GM10266 (cell line): ENCODE results near the gene EFR3B.

Source experiments
- DNase-seq: peaks from one replicate; pipeline ENCODE4 v3.0.0; 2012; ENCODE audit errors: extremely low spot score
- TF ChIP-seq, protein P1 (sequence below): IDR thresholded peaks from 2 replicates; pipeline ENCODE4 v1.5.1; 2012; ENCODE audit warnings: mild to moderate bottlenecking, low read depth; ENCODE audit not compliant: control insufficient read depth, insufficient read depth; ENCODE audit errors: missing control alignments

Gene EFR3B

DNA sequence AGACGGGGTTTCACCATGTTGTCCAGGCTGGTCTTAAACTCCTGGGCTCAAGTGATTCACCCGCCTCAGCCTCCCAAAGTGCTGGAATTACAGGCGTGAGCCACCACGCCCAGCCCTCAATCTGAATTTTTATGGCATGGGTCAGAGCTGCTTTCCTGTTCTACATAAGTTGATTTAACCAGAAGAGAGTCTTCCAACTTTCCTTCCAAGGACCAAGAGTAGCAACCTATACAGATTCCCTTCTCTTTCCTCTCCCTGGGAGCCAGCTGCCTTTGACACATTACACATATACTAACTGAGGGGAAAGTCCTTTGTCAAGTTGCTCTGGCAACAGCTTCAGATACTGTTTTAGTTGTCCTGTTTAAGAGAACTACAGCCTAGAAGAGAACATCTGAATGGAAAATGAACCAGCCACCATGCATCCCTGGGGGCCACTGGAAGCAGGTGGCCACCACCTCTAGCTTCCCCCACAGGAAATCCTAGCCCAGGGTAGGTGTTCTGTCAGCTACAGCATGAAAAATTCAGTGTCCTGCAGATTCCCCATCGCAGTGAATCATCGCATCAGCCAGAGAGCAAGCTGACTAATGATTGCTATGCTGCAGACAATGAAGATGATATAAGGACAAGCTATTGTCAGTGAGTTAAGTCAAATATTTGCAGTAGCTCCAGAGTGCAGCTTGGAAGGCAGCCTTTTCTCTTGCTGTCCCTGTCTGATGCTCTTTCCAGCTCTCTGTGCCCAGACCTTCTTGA is 63.6 kb downstream of the EFR3B start:
- no peak for DNase-seq
- TF ChIP-seq, protein P1, sequence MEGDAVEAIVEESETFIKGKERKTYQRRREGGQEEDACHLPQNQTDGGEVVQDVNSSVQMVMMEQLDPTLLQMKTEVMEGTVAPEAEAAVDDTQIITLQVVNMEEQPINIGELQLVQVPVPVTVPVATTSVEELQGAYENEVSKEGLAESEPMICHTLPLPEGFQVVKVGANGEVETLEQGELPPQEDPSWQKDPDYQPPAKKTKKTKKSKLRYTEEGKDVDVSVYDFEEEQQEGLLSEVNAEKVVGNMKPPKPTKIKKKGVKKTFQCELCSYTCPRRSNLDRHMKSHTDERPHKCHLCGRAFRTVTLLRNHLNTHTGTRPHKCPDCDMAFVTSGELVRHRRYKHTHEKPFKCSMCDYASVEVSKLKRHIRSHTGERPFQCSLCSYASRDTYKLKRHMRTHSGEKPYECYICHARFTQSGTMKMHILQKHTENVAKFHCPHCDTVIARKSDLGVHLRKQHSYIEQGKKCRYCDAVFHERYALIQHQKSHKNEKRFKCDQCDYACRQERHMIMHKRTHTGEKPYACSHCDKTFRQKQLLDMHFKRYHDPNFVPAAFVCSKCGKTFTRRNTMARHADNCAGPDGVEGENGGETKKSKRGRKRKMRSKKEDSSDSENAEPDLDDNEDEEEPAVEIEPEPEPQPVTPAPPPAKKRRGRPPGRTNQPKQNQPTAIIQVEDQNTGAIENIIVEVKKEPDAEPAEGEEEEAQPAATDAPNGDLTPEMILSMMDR = no peak

DNA sequence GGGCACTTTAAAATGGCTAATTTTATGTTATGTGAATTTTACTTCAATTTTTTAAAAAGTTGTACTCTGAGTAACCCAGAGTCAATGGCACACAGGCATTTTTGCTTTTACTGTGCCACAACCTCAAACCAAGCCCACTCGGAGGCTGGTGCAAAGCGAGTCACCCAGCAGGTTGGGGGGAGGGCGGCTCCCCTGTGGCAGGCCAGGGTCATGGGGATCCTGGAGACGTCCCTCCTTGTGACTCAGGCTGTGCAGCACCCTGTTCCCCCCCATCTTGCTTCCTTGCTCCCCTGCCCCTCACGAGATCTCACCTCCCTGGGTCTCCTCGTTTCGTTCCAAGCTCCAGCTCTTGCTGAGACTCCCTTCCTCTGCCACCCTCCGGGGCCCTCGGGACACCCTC is 67.9 kb downstream of the EFR3B start:
- DNase-seq = no peak
- TF ChIP-seq, protein P1 = no peak

DNA sequence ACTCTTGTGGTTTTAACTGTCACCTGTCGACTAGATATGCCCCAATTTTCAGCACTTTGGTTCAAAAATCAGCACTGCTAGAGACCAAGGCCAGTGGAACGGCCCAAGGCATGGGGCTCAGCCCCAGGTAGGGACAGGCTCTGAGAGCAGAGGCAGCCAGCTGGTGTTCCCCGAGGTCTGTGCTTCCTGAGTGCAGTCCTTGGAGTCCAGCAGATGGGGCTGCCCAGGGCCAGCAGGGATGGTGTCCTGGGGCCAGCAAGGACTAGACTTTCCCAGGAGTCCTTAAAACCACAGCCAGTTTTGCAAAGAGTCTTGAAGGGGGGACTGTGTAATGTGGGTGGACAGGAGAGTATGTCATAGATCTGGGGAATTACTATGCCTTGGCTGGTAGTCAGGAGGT is 70.2 kb downstream of the EFR3B start:
- TF ChIP-seq, protein P1 = no peak

DNA sequence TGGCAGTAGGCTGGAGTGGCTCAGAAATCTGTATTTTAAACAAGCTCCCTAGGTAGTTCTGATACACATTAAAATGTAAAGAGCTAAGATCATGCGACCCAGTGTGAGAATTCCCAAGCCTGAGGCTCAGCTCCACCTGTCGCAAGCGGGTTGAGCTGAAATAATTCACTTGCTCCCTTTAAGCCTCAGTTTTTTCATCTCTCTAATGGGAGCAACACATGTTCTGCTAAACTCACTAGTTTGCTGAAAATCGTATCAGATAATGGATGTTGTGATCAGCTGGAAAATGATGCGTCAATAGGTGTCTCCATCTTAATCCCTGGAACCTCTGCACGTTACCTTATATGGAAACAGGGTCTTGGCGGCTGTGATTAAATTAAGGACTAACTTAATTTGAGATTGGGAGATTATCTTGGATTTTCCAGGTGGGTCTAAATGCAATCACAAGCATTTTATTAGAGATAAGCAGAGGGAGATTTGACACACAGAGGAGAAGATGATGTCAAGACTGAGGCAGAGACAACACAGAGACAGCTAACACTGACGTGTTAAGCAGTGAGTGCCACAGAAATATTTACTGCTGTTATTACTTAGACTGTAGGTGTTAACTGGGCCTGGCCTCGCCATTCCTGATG is 73.5 kb downstream of the EFR3B start:
- DNase-seq = no peak
- TF ChIP-seq, protein P1 = no peak

More for the DNA sequence above, 70.2 kb downstream of the EFR3B start:
- no peak for DNase-seq

DNA sequence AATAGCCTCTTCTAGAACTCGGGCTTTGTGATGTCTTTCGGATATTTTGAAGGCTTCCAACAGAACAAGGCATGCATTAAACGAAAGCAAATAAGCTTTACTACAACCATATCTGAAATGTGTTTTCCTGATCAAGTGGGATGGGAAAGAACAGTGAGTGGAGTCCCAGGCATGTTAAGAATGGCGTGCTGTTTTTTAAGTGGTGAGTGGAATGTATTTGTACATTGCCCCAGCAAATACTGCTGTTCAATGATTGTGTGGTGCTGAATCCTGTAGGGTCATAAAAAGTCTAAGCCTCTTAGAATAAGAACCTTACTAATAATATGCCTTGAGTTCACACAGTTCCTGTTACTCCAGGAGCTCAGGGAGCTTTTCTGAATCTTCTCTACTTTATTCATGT is 74.0 kb downstream of the EFR3B start:
- TF ChIP-seq, protein P1 = no peak

DNA sequence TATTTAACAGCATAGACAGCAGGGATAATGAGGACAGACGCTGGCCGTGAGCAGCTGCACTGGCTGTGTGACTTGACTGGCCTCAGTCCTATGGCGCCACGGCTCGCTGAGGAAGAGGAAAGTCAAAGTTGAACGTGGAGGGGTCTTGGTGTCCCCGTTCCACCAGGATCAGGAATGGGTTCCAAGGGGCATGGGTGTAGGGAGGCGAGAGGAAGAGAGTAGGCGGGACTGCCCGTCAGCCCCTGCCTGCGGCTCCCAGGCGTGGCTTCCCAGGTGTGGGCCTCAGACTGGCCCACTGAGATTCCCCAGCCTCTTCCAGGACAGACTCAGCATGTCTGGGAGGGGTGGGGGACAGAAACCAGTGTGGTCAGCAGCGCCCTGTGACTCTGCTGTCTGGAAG is 75.1 kb downstream of the EFR3B start:
- DNase-seq = no peak
- TF ChIP-seq, protein P1 = no peak

More for the DNA sequence above, 74.0 kb downstream of the EFR3B start:
- no peak for DNase-seq

DNA sequence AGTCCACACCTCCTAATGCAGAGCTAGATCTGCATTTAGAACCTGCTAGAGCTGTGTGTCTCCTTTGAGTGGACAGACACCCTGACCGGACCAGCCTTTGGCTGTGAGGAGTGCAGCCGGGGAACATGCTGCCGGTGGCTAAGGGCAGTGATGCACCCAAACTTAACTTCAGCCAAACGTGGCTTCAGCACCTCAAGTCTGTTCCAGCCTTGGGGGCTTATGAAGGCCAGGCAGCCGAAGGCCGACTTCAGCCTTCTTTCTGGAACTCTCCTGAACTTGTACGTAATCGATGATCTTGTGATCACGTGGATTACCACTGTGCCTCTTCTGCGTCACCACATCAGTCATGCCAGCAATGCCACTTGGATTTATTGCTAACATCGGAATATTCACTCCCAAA is 77.4 kb downstream of the EFR3B start:
- no peak for DNase-seq
- TF ChIP-seq, protein P1 = no peak
